Nasal cavity respiratory epithelium epithelial cell of viscerocranial mucosa (primary cell): ENCODE results near the gene UBTFL1. TPM values are rescaled to one million over a fixed set of nuclear protein-coding genes. Genes with fewer than 3 reads are reported as not detected.

ENCODE experiments used
- total RNA-seq: library from RNA; depleted of rRNA; stranded (reverse); fragments of >200 nt; gene quantifications from 2 replicates; pipeline ENCODE4 v1.2.3, GENCODE V29; 2014

UBTFL1 gene
- total RNA-seq = not detected in 2 replicates

GRCh38 chr11:90085650-90086049 lies at the start of gene UBTFL1:
Gene UBTFL1, plus strand, starts transcription at chr11:90085950. Its CDS starts 0 bp downstream, at chr11:90085950.

DNA sequence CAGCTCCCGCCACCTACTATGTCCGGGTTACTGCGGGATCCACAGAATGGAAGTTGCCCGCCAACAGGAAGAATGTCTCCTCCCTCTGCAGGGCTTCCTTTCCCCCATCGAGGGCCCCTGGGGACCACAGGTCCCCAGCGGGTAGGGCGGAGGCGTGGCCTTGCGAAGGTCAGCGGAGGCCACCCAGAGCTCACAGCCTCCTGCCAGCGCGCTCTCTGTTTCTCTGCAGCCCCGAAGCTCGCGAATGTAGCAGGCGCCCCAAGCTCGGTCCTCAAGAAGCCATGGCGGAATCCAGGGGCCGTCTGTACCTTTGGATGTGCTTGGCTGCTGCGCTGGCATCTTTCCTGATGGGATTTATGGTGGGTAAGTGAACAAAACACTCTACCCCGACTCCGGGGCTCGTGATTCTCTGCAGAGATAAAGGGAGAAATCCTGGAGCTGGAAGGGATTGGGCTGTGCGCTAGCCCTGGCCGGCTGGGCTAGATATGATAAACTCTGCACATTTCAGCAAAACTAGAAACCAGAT lies 48.8 kb downstream of the UBTFL1 start, which contains the start of gene NAALAD2:
Gene NAALAD2 (plus strand): TSS at position 186 of the 526 bp plus-strand sequence. CDS start 96 bp downstream, at position 282.

Other genes starting within 250 kb of the UBTFL1 start
- gene TRIM64B, start 207.5 kb upstream of the UBTFL1 start, total RNA-seq = not detected in 2 replicates
- not detected in 2 replicates for gene TRIM49D1, start 163.7 kb upstream of the UBTFL1 start, total RNA-seq
- gene TRIM49D2, start 161.9 kb upstream of the UBTFL1 start, total RNA-seq = not detected in 2 replicates
- not detected in 2 replicates for gene TRIM64, start 119.9 kb upstream of the UBTFL1 start, total RNA-seq
- gene TRIM49C, start 54.8 kb upstream of the UBTFL1 start, total RNA-seq = not detected in 2 replicates
- gene NAALAD2, start 48.7 kb downstream of the UBTFL1 start, total RNA-seq = not detected in 2 replicates
- 29.4 and 65.6 TPM in 2 replicates for gene CHORDC1, start 137.1 kb downstream of the UBTFL1 start, total RNA-seq